ENCODE data around the gene EPB41L4B. TPM values are rescaled to one million over a fixed set of nuclear protein-coding genes. Genes with fewer than 3 reads are reported as not detected.
A peak's percentile ranks its signal among the peaks of the same experiment; 100 is the strongest.

Gene EPB41L4B
- total RNA-seq, 2 donors from 2014 or later = 0.27 to 1.1 TPM

DNA sequence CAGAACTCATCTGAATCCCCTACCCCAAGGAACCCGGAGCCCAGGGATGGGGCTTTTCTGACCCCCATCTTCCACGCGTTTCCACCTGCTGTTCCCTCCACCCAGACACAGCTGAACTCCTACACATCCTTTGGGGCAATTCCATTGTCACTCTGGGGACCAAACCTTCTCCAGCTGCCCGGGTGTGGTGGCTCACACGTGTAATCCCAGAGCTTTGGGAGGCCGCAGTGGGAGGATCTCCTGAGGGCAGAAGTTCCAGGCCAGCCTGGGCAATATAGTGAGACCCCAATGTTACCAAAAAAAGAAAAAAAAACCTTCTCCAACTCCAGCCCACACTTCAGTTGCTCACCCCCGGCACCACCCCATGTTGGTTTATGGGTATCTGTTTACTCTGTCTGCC, 8.1 kb downstream of the EPB41L4B start:
- H3K36me3 ChIP-seq = no peaks in the 10 kb centered on the region
- ATAC-seq (ENCODE audit: insufficient number of reproducible peaks, low FRiP score, low read depth) = no peak
- H3K9me3 ChIP-seq = no peaks in the 10 kb centered on the region
- no peaks in the 10 kb centered on the region for H3K27me3 ChIP-seq (replicated peaks; ENCODE audit: insufficient read depth)
- H3K27ac ChIP-seq = no peak overlapping the region
- no peak for DNase-seq (ENCODE audit: low spot score)
- TF ChIP-seq, protein P1, sequence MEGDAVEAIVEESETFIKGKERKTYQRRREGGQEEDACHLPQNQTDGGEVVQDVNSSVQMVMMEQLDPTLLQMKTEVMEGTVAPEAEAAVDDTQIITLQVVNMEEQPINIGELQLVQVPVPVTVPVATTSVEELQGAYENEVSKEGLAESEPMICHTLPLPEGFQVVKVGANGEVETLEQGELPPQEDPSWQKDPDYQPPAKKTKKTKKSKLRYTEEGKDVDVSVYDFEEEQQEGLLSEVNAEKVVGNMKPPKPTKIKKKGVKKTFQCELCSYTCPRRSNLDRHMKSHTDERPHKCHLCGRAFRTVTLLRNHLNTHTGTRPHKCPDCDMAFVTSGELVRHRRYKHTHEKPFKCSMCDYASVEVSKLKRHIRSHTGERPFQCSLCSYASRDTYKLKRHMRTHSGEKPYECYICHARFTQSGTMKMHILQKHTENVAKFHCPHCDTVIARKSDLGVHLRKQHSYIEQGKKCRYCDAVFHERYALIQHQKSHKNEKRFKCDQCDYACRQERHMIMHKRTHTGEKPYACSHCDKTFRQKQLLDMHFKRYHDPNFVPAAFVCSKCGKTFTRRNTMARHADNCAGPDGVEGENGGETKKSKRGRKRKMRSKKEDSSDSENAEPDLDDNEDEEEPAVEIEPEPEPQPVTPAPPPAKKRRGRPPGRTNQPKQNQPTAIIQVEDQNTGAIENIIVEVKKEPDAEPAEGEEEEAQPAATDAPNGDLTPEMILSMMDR (IDR thresholded peaks at IDR 0.05) = no peak
- no peak overlapping the region for H3K4me3 ChIP-seq
- H3K4me1 ChIP-seq (ENCODE audit: control insufficient read depth in 1 of 2, low read depth in 2 of 2) = peaks cover 0 to 35% of the 10 kb centered on the region in 2 donors

DNA sequence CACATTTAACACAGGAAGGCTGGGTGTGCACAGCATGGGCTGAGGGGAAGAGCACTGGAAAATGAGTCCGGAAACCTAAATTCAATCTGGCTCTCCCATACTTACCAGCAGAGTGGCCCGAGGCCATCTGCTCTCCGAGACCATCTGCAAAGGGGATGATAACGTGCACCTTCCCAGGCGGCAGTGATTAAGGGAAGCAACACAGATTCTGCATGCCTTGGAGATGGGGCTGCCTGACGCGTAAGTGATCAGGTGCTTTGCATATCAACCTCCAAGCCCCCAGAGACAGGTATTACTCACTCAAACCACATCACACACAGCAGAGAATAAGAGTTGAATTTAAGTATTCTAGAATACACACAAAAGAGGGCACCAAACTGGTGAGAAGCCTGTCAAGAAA, 9.1 kb downstream of the EPB41L4B start:
- DNase-seq (ENCODE audit: low spot score) (no peak), ATAC-seq (ENCODE audit: insufficient number of reproducible peaks, low FRiP score, low read depth) (no peak)
- no peaks in the 10 kb centered on the region for H3K27me3 ChIP-seq (replicated peaks; ENCODE audit: insufficient read depth)
- no peak overlapping the region for H3K4me3 ChIP-seq
- no peaks in the 10 kb centered on the region for H3K36me3 ChIP-seq
- no peak overlapping the region for H3K27ac ChIP-seq
- TF ChIP-seq, protein P1 (IDR thresholded peaks at IDR 0.05) = no peak
- H3K9me3 ChIP-seq = no peaks in the 10 kb centered on the region
- peaks cover 0 to 34% of the 10 kb centered on the region in 2 donors for H3K4me1 ChIP-seq (ENCODE audit: control insufficient read depth in 1 of 2, low read depth in 2 of 2)

DNA sequence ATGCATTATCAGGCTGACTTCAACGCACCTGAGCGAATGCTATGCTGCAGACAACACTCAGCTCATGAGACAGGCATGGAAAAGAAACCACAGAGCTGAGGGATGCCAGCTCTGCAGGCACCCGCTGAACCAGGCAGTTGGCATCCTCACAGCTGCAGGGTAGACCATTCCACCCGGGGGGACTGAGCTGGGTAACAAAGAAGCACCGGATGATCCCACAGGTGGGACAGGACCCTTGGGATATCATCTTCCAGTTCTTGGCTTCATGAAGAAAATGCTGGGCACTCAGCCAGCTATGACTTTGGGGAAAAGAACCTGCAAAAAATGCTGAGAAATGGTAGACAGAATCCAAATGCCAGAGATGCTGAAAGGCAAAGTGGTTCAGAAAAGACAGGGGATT, 9.6 kb downstream of the EPB41L4B start:
- no peak overlapping the region for H3K27ac ChIP-seq
- H3K36me3 ChIP-seq = no peaks in the 10 kb centered on the region
- DNase-seq (ENCODE audit: low spot score) (no peak), ATAC-seq (ENCODE audit: insufficient number of reproducible peaks, low FRiP score, low read depth) (no peak)
- no peak overlapping the region for H3K4me3 ChIP-seq
- TF ChIP-seq, protein P1 (IDR thresholded peaks at IDR 0.05) = no peak
- no peaks in the 10 kb centered on the region for H3K27me3 ChIP-seq (replicated peaks; ENCODE audit: insufficient read depth)
- H3K4me1 ChIP-seq (ENCODE audit: control insufficient read depth in 1 of 2, low read depth in 2 of 2) = peaks cover 0 to 30% of the 10 kb centered on the region in 2 donors
- H3K9me3 ChIP-seq = no peaks in the 10 kb centered on the region

DNA sequence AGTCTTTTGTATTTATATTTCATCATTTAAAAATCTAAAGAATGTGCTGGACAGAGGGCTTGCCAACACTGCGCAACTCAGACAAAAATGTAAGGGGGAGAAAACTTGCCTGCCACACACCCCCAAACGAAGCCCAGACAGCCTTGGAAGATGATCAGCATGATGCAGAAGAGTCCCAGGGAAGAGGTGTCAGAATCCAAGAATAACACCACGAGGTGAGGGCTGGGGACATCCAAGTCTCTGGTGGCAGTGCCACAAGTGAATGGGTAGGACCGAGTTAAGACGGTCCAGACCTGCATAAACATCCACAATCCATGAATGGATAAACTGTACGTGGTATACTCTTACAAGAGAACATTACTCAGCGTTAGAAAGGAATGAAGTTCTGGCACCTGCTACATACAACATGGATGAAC, 10.4 kb downstream of the EPB41L4B start:
- H3K9me3 ChIP-seq = no peaks in the 10 kb centered on the region
- no peak for ATAC-seq (ENCODE audit: insufficient number of reproducible peaks, low FRiP score, low read depth)
- no peaks in the 10 kb centered on the region for H3K27me3 ChIP-seq (replicated peaks; ENCODE audit: insufficient read depth)
- TF ChIP-seq, protein P1 (IDR thresholded peaks at IDR 0.05) = no peak
- H3K4me1 ChIP-seq (ENCODE audit: control insufficient read depth in 1 of 2, low read depth in 2 of 2) = peaks cover 0 to 23% of the 10 kb centered on the region in 2 donors
- DNase-seq (ENCODE audit: low spot score) = no peak
- no peaks in the 10 kb centered on the region for H3K36me3 ChIP-seq
- peak overlapping the region; percentile 28 for H3K4me3 ChIP-seq
- H3K27ac ChIP-seq = no peak overlapping the region

DNA sequence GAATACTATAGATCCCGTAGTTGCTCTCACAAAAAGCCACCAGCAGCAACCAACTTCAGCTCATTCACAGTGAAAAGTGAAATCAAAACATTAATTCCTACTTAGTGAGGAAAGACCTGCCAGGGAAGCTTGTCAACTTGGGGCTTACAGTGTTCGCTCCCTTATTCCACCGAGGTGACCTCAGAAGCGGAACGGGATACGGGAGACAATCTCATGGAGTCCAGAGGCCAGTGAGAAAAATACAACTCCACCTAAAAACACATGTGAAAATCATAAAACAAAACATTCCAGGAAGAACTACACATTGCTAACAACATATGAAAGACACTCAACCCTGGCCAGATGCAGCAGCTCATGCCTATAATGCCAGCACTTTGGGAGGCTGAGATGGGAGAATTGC, 11.6 kb downstream of the EPB41L4B start:
- no peak overlapping the region for H3K4me3 ChIP-seq
- TF ChIP-seq, protein P1 (IDR thresholded peaks at IDR 0.05) = no peak
- no peaks in the 10 kb centered on the region for H3K36me3 ChIP-seq
- H3K27ac ChIP-seq = no peak overlapping the region
- H3K4me1 ChIP-seq (ENCODE audit: control insufficient read depth in 1 of 2, low read depth in 2 of 2) = peaks cover 0 to 23% of the 10 kb centered on the region in 2 donors
- H3K9me3 ChIP-seq = no peaks in the 10 kb centered on the region
- no peak for DNase-seq (ENCODE audit: low spot score)
- no peak for ATAC-seq (ENCODE audit: insufficient number of reproducible peaks, low FRiP score, low read depth)
- H3K27me3 ChIP-seq (replicated peaks; ENCODE audit: insufficient read depth) = no peaks in the 10 kb centered on the region

Data from thoracic aorta (tissue), 2 donors.